Activated gamma-delta T cell treated with anti-CD3 and anti-CD28 coated beads, Interleukin-2, amount 50 U/mL, for 16 hours (primary cell): ENCODE data around the gene ZBTB20.

Experiments
- DNase-seq: peaks from one replicate; pipeline ENCODE4 v3.0.0-alpha.2; 2020; ENCODE audit warnings: low read depth

ZBTB20 gene

GRCh38 chr3:114872050-114872449 is 275.0 kb downstream of the ZBTB20 start:
- DNase-seq, result no peak

- no peak for DNase-seq
Observed at GRCh38 chr3:114867835-114868503, 279.1 kb downstream of the ZBTB20 start.

- no peak for DNase-seq
Observed at GRCh38 chr3:114867359-114867758, 279.7 kb downstream of the ZBTB20 start.

- DNase-seq, result no peak
Observed at GRCh38 chr3:114866430-114866829, 280.7 kb downstream of the ZBTB20 start.

GRCh38 chr3:114864970-114865369 is 282.1 kb downstream of the ZBTB20 start:
- no peak for DNase-seq

GRCh38 chr3:114863848-114864247 is 283.2 kb downstream of the ZBTB20 start:
- no peak for DNase-seq

- no peak for DNase-seq
Observed at GRCh38 chr3:114861666-114862065, 285.4 kb downstream of the ZBTB20 start.

GRCh38 chr3:114860531-114860930 is 286.6 kb downstream of the ZBTB20 start:
- DNase-seq, result no peak

GRCh38 chr3:114858329-114858728 is 288.8 kb downstream of the ZBTB20 start:
- DNase-seq, result no peak

GRCh38 chr3:114857299-114857701 is 289.8 kb downstream of the ZBTB20 start:
- DNase-seq, result no peak

GRCh38 chr3:114856835-114857234 is 290.3 kb downstream of the ZBTB20 start:
- DNase-seq, result no peak

- no peak for DNase-seq
Observed at GRCh38 chr3:114855839-114856238, 291.2 kb downstream of the ZBTB20 start.

- DNase-seq, result no peak
Observed at GRCh38 chr3:114852966-114853365, 294.1 kb downstream of the ZBTB20 start.

- DNase-seq, result no peak
Observed at GRCh38 chr3:114850898-114851297, 296.2 kb downstream of the ZBTB20 start.

GRCh38 chr3:114848643-114849350 is 298.3 kb downstream of the ZBTB20 start:
- no peak for DNase-seq

GRCh38 chr3:114848082-114848481 is 299.0 kb downstream of the ZBTB20 start:
- DNase-seq, result no peak

GRCh38 chr3:114847564-114847963 is 299.5 kb downstream of the ZBTB20 start:
- DNase-seq, result no peak

- DNase-seq, result no peak
Observed at GRCh38 chr3:114846779-114847178, 300.3 kb downstream of the ZBTB20 start.

GRCh38 chr3:114846252-114846651 is 300.8 kb downstream of the ZBTB20 start:
- no peak for DNase-seq

GRCh38 chr3:114841515-114841914 is 305.6 kb downstream of the ZBTB20 start:
- DNase-seq, result no peak

- no peak for DNase-seq
Observed at GRCh38 chr3:114839476-114839875, 307.6 kb downstream of the ZBTB20 start.

GRCh38 chr3:114838025-114838424 is 309.1 kb downstream of the ZBTB20 start:
- DNase-seq, result no peak

GRCh38 chr3:114834175-114834940 is 312.7 kb downstream of the ZBTB20 start:
- no peak for DNase-seq
